HG02763 (cell line): ENCODE measurements around the gene NEURL1B.
"Not testable (repeated sequence)": the region's sequence is repeated elsewhere in the genome, so short reads cannot be mapped to it uniquely, and the experiment has no call there.

Experiments
- ATAC-seq: cut with Tn5 transposase; IDR thresholded peaks from one replicate; pipeline ENCODE4 v1.9.1; 2021; ENCODE audit warnings: mild to moderate bottlenecking, moderate library complexity; ENCODE audit not compliant: unreplicated experiment

NEURL1B gene

DNA sequence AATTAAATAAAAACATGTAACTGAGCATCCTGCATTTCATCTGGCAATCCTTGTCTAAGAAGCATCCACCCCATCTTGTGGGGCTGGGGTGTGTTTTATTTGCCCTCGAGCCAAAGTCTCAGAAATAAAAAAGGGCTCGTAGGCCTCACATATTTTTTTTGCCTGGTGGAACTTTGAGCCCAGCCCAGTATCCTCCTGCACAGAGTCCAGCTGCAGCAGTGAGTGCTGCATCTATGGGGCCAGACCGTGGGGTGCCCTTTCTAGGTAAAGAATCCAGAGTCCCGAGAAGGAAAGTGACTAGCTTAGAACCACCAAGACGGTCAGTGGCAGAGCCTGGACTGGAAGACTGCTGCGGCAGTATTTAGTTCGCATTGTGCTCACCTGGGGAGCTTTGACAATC is 33.1 kb downstream of the NEURL1B start:
- ATAC-seq = no peak

DNA sequence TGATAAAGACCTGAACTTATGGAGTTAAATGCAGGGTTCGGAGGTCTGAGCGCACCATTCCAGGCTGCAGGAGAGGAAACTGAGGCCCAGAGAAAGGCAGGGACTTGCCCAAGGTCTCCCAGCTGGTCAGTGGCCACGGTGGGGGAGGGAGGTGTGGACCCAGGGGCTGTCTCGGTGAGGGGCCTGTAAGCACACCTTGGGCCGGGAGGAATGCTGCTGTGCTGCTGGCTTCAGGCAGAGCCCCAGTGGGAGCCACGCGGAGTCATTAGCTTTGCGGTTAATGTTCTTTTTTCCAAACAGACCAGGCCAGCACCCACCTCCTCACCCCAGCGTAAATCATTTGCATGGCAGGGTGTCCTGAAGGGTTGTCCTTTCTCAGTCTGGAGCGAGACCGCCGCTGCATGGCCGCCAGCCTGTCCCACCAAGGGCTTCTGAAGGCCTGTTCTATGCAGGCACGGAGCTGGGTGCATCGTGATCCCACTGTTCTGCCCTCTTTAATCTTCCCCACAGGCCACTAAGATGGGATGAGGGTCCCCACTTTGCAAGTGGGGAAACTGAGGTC is 35.9 kb downstream of the NEURL1B start:
- ATAC-seq = no peak

DNA sequence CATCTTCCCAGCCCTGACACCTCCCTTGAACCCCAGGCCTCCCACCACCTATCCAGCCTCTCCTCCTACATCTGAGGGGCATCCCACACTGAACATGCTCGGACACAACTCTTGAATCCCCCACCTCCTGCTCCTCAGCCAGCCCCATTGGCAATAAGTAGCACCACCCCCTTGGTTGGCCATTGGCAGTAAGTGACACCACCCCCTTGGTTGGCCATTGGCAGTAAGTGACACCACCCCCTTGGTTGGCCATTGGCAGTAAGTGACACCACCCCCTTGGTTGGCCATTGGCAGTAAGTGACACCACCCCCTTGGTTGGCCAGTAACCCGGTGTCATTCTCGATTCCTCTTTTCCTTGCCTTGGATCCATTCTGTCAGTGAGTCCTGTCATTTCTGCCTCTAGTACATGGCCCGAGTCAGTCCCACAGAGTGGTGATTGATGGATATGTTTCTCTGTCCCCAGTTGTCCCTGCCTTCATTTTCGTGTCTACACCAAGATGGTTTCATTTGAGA is 37.4 kb downstream of the NEURL1B start:
- not testable (repeated sequence) for ATAC-seq

DNA sequence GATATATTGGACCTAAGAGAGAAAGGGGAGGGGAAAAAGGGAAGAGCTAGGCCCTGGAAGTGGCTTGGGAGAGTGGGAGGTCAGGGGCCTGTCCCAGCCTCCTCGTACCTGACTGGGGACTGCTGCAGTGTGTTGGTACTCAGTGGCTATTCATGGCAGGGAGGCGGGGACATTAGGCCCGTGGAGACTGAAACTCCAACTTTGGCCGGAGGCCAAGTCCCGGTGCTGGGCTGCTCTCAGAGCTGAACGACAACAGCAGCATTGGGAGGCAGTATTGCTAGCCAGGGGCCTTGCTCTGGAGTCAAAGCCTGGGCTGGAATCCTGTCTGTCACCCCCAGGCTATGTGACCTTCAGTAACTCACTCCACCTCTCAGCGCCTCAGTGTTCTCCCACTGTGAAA is 37.8 kb downstream of the NEURL1B start:
- no peak for ATAC-seq

DNA sequence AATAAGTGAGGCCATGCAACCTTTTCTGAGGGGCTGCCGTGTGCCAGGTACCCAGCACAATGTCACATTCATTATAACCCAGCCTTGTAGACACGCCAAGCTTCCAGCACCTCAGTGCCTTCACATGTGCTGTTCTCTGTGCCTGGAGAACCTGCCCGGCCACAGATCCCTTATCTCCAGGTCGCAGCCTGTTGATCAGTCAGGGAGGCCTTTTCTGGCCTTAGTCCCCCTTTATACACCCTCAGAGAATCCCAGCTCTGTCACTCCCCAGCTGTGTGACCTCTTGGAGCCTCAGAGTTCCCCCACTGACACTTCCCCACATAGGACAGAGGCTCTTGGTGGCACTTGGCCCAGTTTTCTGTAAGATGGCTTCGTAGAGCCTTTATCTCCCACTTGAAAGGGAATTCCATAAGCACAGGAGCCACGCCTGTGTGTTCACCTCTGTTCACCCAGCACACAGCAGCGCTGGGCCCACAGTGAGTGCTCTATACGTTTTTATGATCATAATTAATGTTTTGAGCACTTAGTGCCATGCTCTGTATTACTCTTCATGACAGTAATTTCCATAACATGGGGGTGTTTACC is 38.7 kb downstream of the NEURL1B start:
- ATAC-seq = no peak

DNA sequence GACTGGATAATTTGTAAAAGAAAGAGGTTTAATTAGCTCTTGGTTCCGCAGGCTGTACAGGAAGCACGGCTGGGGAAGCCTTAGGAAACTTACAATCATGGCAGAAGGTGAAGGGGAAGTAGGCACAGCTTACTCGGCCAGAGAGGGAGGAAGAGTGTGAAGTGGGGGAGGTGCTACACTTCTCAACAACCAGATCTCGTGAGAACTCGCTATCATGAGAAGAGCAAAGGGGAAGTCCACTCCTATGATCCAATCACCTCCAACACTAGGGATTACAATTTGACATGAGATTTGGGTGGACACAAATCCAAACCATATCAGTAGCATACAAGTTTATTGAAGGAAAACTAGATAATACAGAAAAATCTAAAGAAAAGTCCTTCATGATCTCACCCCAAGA is 39.9 kb downstream of the NEURL1B start:
- ATAC-seq = no peak

DNA sequence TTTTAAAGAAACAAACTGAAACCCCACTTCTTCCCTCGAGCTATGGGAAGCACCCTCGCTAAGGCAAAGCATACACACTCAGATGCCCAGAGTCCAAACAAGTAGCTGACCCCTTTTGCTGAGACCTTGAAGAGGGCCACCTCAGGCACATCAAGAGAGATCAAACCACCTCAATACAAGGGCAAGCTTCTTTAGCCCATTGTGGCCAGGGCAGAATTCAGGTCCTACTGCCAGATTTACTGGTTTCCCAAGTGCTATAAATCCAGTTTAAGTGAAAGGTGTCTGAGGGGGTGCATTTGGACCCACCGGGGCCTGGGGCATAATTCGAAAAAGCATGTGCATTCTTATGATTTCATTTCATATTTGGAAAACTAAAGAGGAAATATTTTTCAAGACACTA is 40.4 kb downstream of the NEURL1B start:
- ATAC-seq = no peak

DNA sequence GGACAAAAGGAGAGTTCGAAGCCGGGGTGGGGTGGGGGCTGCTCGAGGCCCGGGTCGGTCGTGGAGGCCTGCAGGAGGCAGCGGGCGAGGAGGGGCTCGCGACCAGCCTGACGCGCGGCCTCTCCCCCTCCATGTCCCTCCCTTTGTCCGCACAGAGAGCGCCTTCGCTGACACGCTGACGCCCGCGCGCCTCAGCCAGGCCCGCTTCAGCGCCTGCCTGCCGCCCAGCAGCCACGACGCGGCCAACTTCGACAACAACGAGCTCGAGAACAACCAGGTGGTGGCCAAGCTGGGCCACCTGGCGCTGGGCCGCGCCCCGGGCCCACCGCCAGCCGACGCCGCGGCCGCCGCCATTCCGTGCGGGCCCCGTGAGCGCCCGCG is 42.2 kb downstream of the NEURL1B start:
- no peak for ATAC-seq

DNA sequence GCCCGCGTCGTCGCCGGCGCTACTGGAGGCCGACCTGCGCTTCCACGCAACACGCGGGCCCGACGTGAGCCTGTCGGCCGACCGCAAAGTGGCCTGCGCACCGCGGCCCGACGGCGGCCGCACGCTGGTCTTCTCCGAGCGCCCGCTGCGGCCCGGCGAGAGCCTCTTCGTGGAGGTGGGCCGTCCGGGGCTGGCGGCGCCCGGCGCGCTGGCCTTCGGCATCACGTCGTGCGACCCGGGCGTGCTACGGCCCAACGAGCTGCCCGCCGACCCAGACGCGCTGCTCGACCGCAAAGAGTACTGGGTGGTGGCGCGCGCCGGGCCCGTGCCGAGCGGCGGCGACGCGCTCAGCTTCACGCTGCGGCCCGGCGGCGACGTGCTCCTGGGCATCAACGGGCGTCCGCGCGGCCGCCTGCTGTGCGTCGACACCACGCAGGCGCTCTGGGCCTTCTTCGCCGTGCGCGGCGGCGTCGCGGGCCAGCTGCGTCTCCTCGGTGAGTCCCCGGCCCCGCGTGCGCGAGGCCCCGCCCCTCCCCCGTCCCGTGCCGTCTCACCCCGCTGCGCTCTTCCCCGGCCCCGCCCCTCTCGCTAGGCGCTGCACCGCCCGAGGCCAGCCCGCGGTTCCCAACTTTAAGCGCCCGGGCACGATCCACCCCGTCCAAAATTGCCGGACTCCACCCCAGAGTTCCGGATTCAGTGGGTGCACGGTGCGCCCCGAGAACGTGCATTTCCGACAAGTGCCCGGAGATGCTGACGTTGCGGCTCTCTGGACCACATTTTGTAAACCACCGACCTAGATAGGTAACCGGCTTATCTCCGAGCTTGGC is 42.8 kb downstream of the NEURL1B start:
- ATAC-seq = no peak

DNA sequence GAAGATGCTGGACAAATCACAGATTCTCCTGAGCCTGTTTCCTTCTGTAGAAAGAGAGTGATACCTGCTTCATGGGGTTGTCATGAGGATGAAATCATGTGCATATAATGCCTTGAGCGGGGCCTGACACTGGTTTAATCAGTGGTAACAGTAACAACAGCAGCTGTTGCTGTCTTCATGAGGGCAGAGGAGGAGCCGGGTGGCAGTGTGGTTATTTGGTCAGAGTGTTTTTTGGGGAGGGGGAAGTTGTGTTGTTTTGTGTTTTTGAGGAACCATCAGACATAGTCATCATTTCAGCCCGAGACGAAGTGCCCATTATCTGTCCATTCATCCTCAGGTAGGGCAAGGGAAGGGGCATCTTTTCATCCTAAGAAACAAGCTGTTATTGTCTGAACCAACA is 44.0 kb downstream of the NEURL1B start:
- no peak for ATAC-seq

DNA sequence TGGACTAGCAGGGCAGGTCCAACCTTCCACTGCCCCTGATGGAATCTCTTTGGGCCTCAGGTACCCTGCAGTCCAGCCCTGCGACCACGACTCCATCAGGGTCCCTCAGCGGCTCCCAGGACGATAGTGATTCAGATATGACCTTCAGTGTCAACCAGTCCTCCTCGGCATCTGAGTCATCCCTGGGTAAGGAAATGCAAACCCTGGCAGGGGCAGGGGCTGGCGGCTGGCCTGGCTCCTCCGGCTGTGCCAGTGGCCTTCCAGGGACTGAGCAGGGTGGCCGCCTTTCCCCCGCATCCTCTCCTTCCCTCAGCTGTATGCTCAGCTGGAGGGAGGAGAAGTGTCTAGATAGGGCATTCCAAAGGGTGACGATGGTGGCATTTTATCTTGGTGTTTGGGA is 45.0 kb downstream of the NEURL1B start:
- ATAC-seq = no peak

DNA sequence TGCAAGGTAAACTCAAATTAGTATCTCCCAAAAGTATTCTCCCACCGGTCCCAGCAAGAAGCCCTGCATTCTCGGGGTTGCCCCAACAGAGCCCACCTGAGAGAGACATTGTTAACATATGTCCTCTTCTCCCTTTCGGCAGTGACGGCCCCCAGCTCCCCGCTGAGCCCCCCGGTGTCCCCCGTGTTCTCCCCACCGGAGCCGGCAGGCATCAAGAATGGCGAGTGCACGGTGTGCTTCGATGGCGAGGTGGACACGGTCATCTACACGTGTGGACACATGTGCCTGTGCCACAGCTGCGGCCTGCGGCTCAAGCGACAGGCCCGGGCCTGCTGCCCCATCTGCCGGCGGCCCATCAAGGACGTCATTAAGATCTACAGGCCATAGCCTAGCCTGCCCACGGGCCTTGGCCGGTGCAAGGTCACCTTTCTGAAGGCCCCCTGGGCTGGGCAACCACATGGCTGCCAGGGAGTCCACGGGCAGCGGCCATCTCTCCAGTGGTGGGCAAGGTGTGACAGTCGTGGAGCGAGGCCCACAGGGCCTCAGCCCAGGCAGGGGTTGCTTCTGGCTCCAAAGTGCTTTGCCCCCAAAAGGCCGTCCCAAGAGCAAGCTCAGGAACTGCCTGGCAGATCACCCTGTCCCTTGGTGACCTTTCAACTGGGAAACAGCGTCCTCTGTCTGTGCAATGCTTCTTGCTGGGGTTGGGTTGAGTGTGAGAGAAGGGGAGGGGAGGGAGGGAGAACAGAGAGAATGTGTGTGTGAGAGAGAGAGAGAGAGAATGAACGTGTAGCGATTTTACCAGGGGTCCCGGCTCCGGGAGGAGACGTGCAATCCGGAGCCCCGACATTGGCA is 45.7 kb downstream of the NEURL1B start:
- no peak for ATAC-seq

DNA sequence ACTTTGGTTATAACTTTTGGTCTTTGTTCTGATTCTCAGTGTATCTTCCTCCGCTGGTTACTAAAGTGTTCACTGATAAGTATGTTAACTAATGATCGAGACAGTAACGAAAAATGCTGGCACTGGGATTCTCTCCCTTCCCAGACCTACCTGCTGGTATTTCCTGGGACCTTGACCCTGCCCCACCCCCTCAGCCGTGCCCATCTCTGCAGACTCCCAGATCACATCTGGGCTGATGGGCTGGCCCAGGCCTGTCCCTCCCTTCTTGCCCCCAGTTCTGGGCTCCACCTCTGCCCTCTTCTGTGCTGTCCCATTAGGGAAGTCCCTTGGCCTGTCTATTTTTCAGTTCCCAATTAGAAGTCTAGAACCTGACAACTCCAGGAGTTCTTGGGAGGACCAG is 46.9 kb downstream of the NEURL1B start:
- no peak for ATAC-seq

DNA sequence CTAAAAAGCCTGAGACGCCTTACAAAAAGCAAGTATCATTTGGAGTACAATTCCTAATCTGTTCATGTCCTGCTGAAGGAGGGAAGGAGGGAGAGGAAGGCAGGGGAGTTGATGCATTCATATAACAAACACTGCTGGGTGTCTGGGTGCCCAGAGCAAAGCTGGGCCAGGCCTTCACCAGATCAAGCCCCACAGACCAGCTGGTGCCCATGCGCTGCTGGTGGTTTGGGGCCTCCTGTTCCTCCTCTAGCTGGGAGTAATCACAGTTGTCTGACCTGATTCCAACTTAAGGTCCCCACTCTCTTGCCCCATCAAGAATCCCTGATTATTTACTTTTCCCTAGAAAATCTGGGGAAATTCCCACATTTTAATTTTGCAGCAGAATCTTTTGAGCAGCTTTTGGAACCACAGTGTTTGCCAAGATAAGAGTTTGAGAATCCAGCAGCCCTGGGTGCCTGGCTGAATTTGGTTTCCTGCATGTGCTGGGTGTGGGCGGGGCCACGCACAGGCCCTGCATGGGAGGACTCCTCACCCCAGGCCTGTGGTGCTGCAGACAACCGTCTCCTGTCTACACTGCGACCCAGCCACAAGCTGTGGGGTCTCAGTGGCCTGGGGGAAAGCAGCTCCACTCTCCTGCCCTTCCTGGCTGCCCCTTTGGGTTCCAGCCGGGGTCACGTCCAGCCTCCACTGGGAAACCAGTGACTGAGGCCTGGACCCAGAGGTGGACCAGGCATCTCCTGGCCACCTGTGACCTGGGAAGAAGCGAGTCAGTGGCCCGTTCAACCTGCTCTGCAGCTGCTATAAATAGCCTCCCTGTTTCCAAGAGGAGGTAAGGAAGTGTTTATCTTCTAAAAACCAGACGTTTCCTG is 47.5 kb downstream of the NEURL1B start:
- ATAC-seq = no peak

DNA sequence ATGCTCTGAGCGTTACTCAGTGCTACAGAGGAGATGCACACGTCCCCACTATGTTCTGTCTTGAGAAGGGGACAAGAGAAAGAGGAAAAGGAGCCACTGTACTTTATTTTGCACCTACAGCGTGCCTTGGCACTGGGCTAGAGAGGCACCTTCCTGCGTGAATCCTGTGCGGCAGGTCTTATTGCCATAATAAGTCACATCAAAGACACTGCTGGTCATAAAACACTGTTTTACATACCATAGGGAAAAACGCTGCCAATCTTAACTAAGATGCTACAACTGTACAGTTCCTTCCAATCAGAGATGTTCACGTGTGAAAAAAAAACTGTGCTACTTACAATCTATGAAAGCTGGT is 48.1 kb downstream of the NEURL1B start:
- no peak for ATAC-seq

DNA sequence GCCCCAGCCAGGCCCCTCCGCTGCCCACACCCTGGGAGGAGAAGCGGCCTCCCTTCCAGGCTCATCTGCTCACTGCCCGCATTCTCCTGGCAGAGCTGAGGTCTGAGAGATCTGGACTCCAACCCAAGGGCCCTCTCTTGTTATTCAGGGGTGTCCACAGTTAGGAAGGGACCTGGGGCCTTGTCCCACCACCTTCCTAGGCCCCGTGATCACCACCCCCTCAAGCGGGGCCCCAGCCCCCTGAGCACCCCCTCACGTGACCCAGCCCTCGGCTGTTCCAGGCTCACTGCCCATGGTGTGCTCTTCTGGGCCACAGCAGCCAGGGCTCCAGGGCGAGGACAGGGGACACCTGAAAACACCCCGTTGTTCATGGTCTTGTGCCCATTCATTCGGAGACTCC is 48.7 kb downstream of the NEURL1B start:
- ATAC-seq = no peak

DNA sequence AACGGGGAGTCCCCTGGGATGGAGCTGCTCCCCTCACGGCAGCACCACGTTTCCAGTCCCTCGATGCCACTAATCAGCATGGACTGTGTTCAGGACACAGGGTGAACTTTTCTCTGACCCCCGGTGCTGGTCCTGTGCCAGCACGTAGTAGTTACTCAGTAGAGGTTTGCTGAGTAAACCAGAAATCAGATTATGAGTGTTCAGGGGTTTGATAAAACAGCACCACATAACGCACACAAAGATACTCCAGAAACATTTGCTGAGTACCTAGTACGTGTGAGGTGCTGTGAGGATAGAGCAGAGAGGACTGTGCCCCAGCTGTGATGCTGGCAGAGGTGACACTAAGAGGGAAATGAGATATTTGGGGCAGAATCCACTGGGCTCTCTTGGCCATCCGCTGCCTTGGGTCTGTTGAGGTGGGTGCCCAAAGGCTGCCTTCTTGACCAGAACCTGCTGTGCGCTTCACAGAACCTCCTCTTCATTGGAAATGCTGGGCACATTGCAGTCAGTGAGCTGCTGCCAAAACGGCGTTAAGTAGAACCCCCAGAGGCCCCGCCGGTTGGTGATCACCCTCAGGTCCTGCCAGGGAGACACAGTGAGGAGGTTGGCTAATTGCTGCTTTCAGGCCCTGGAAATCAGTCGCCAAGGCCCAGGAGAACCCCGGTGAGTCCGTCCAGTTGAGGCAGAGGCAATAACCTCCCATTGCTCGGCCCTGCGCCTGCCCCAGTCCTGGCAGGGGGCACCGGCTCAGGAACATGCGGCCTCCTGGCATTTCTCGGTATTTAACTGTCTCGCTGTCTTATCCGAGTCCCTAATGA is 49.4 kb downstream of the NEURL1B start:
- no peak for ATAC-seq

DNA sequence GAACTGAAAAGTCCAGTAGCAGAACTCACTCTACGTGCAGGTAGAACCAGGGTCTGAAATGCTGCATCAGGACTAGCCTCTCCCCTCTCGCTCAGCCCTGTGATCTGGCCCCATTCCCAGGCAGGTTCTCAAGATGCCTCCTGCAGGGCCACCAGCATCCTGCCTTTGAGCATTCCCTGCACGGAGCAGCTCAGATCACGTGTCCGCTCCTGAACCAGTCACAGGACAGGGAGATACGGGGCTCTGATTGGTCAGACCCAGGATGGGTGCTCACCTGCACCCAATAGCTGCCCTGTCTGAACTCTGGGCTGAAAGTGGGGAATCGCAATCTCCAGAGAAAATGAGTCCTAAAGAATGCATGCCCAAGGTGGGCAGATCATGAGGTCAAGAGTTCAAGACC is 50.8 kb downstream of the NEURL1B start:
- no peak for ATAC-seq

DNA sequence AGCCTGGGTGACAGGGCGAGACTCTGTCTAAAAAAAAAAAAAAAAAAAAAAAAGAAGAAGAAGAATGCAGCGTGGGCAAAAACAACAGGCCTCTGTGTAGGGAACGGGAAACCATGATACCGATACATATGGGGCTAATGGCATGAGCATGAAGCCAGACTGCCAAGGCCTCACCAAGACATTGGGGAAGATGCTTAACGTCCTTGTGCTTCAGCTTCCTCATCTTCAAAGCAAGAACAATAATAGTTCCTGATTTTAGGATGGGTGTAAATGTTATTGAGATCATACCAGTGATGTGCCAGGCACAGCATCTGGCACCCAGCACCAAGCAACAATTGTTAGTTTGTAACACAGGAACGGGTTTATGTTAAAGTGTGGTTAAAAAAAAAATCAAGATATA is 51.4 kb downstream of the NEURL1B start:
- no peak for ATAC-seq

DNA sequence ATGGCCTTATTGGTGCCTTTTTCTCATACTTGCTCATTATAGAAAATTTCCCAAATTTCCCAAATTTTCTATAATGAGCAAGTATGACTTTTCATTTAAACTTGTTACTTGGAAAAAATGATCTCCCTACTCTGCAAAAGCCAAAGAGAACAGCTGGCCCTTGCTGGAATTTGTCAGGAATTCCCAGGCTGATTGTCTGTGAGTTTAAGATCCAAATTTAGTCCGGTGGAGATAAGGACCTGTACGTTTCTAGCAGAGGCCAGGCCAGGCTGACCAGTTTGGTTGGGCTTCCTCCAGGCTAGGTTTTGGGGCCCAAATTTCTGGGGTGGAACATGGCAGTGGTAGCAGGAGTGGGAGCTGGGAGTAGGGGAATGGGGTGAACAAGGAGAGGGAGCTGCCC is 51.9 kb downstream of the NEURL1B start:
- no peak for ATAC-seq
